H1 (cell line): ENCODE results near the gene IGFL2. TPM values are rescaled to one million over a fixed set of nuclear protein-coding genes. Genes with fewer than 3 reads are reported as not detected.

Source experiments
- CTCF ChIA-PET: fragments of 300-600 bp; sonication (Branson Sonifier 250); formaldehyde crosslinking; loops from one replicate; lab custom pipeline; 2021; ENCODE audit not compliant: partially characterized antibody; lab: Charles Lee
- POLR2A ChIA-PET: fragments of 300-600 bp; sonication (Branson Sonifier 250); formaldehyde crosslinking; loops from one replicate; lab custom pipeline; 2021; ENCODE audit warnings: inconsistent platforms; ENCODE audit not compliant: partially characterized antibody; lab: Charles Lee
- DNase-seq, 2 experiments: peaks; one replicate each; pipeline versions ENCODE4 v3.0.0 to v3.0.0-alpha.2; 2010 to 2022; ENCODE audit warnings: low spot score in 2 of 2, low read depth in 1 of 2, mixed read lengths in 1 of 2
- FAIRE-seq: peaks from 2 replicates; lab custom pipeline; 2011; peaks lifted over from hg19 to GRCh38; lab: Jason Lieb, UNC
- H2AFZ ChIP-seq: 2 replicates; pipeline ENCODE4 v1.8.1; 2012; ENCODE audit warnings: low read length, inconsistent platforms
- H2AK5ac ChIP-seq: 2 replicates; pipeline ENCODE4 v1.6.1; 2013; ENCODE audit warnings: low read depth, low read length
- H2BK120ac ChIP-seq: replicated peaks from 2 replicates; pipeline ENCODE3; 2013; ENCODE audit warnings: low read depth, low read length, inconsistent platforms
- H2BK12ac ChIP-seq: 2 replicates; pipeline ENCODE4 v1.6.1; 2013; ENCODE audit warnings: low read depth, low read length
- H2BK15ac ChIP-seq: 2 replicates; pipeline ENCODE4 v1.6.1; 2013; ENCODE audit warnings: low read length
- H2BK20ac ChIP-seq: 2 replicates; pipeline ENCODE4 v1.6.1; 2013; ENCODE audit warnings: low read length
- H2BK5ac ChIP-seq: 2 replicates; pipeline ENCODE4 v1.6.1; 2013; ENCODE audit warnings: low read depth, low read length
- H3K14ac ChIP-seq: 2 replicates; pipeline ENCODE4 v1.6.1; 2013; ENCODE audit warnings: inconsistent platforms; ENCODE audit not compliant: insufficient read length
- H3K18ac ChIP-seq: 2 replicates; pipeline ENCODE4 v1.6.1; 2013; ENCODE audit warnings: low read length; ENCODE audit errors: extremely low read depth
- H3K23ac ChIP-seq: 2 replicates; pipeline ENCODE4 v1.6.1; 2013; ENCODE audit warnings: inconsistent platforms; ENCODE audit not compliant: insufficient read length
- H3K23me2 ChIP-seq: 2 replicates; pipeline ENCODE4 v1.6.1; 2013; ENCODE audit warnings: low read depth, low read length
- H3K27ac ChIP-seq: 2 replicates; pipeline ENCODE4 v1.6.1; 2011; ENCODE audit warnings: low read depth, low read length, inconsistent platforms
- H3K27me3 ChIP-seq, 4 experiments: replicated peaks in 1 of 4; 1 replicate in 1 of 4; 2 replicates in 3 of 4; pipeline versions ENCODE4 v1.6.1 to v1.8.1; 2011 to 2013; ENCODE audit warnings: low read length in 3 of 4, mild to moderate bottlenecking in 3 of 4, inconsistent platforms in 2 of 4, mixed read lengths in 2 of 4, moderate library complexity in 1 of 4; ENCODE audit not compliant: control insufficient read depth in 3 of 4, insufficient read depth in 3 of 4; ENCODE audit errors: extremely low read depth in 1 of 4
- H3K36me3 ChIP-seq, 4 experiments: 2 replicates each; pipeline versions ENCODE4 v1.6.1 to v1.8.1; 2011 to 2013; ENCODE audit warnings: mild to moderate bottlenecking in 4 of 4, low read length in 3 of 4, moderate library complexity in 2 of 4, control low read depth in 1 of 4, inconsistent platforms in 1 of 4; ENCODE audit not compliant: insufficient read depth in 4 of 4, control insufficient read depth in 2 of 4
- H3K4ac ChIP-seq: replicated peaks from 2 replicates; pipeline ENCODE3; 2013; ENCODE audit warnings: low read length, low read depth, mixed read lengths, inconsistent platforms; ENCODE audit not compliant: insufficient read length
- H3K4me1 ChIP-seq, 4 experiments: replicated peaks in 1 of 4; 1 replicate in 1 of 4; 2 replicates in 3 of 4; pipeline versions ENCODE4 v1.6.1 to v1.8.1; 2011 to 2013; ENCODE audit warnings: low read length in 3 of 4, inconsistent platforms in 2 of 4, mixed read lengths in 1 of 4; ENCODE audit not compliant: insufficient read depth in 4 of 4, control insufficient read depth in 3 of 4
- H3K4me2 ChIP-seq, 2 experiments: 2 replicates each; pipeline versions ENCODE4 v1.6.1 to v1.8.1; 2011 to 2013; ENCODE audit warnings: low read depth in 2 of 2, low read length in 2 of 2, control low read depth in 1 of 2, inconsistent platforms in 1 of 2, mild to moderate bottlenecking in 1 of 2; ENCODE audit not compliant: insufficient read depth in 1 of 2
- H3K4me3 ChIP-seq, 4 experiments: fragments of 200-600, 300-600 bp in 1 of 4; sonication (generic), shearing (Covaris generic), sonication (Bioruptor Twin) in 1 of 4; 2 replicates each; pipeline versions ENCODE4 v1.5.1 to v1.8.1; 2011 to 2016; ENCODE audit warnings: low read length in 4 of 4, low read depth in 3 of 4, control low read depth in 2 of 4, inconsistent platforms in 2 of 4, mild to moderate bottlenecking in 2 of 4, mixed read lengths in 1 of 4, moderate library complexity in 1 of 4; ENCODE audit not compliant: insufficient read depth in 2 of 4; ENCODE audit errors: extremely low read depth in 1 of 4
- H3K56ac ChIP-seq: replicated peaks from 2 replicates; pipeline ENCODE3; 2013; ENCODE audit warnings: low read depth, mild to moderate bottlenecking, mixed read lengths, low read length, inconsistent platforms; ENCODE audit not compliant: insufficient read length
- H3K79me1 ChIP-seq: 2 replicates; pipeline ENCODE4 v1.6.1; 2013; ENCODE audit warnings: low read depth, low read length, control low read depth
- H3K79me2 ChIP-seq, 2 experiments: 2 replicates each; pipeline versions ENCODE4 v1.6.1 to v1.8.1; 2012 to 2013; ENCODE audit warnings: low read length in 2 of 2, mild to moderate bottlenecking in 2 of 2, inconsistent platforms in 1 of 2; ENCODE audit not compliant: insufficient read depth in 2 of 2, control insufficient read depth in 1 of 2
- H3K9ac ChIP-seq, 4 experiments: replicated peaks in 1 of 4; 1 replicate in 1 of 4; 2 replicates in 3 of 4; pipeline versions ENCODE4 v1.6.1 to v1.8.1; 2011 to 2013; ENCODE audit warnings: low read depth in 3 of 4, low read length in 3 of 4, control low read depth in 2 of 4, mild to moderate bottlenecking in 2 of 4, moderate library complexity in 2 of 4, inconsistent platforms in 1 of 4; ENCODE audit errors: extremely low read depth in 1 of 4
- H3K9me3 ChIP-seq, 2 experiments: 2 replicates each; pipeline versions ENCODE4 v1.6.1 to v1.8.1; 2012 to 2013; ENCODE audit warnings: mild to moderate bottlenecking in 2 of 2, moderate library complexity in 2 of 2, control low read depth in 1 of 2, inconsistent platforms in 1 of 2, low read depth in 1 of 2, low read length in 1 of 2, mixed read lengths in 1 of 2; ENCODE audit not compliant: insufficient read depth in 2 of 2
- H4K20me1 ChIP-seq, 2 experiments: replicated peaks in 1 of 2; 2 replicates each; pipeline versions ENCODE3 to v1.8.1; 2011 to 2013; ENCODE audit warnings: inconsistent platforms in 2 of 2, low read length in 2 of 2, mild to moderate bottlenecking in 1 of 2; ENCODE audit not compliant: insufficient read depth in 2 of 2, control insufficient read depth in 1 of 2
- H4K5ac ChIP-seq: 2 replicates; pipeline ENCODE4 v1.6.1; 2013; ENCODE audit warnings: low read length, low read depth, mixed read lengths, inconsistent platforms; ENCODE audit not compliant: insufficient read length
- H4K8ac ChIP-seq: 2 replicates; pipeline ENCODE4 v1.8.0; 2013; ENCODE audit warnings: mild to moderate bottlenecking, moderate library complexity, low read length, inconsistent platforms; ENCODE audit not compliant: insufficient read depth; ENCODE audit errors: extremely low read depth
- H4K91ac ChIP-seq: replicated peaks from 2 replicates; pipeline ENCODE3; 2013; ENCODE audit warnings: low read length, mixed read lengths, inconsistent platforms; ENCODE audit not compliant: insufficient read length
- KDM1A ChIP-seq: fragments of 200-600, 300-600 bp; sonication (generic); IDR thresholded peaks from 2 replicates; pipeline ENCODE4 v1.7.1; 2016; ENCODE audit warnings: mild to moderate bottlenecking, low read length, borderline replicate concordance
- SP1 ChIP-seq: IDR thresholded peaks from 2 replicates; pipeline ENCODE4 v1.6.1; 2011; ENCODE audit warnings: low read depth, low read length
- WGBS, 2 experiments: shearing (Covaris generic) in 1 of 2; methylation state at CpG; one replicate each; pipeline versions ENCODE4 v1.1.6 to v1.1.7; 2013 to 2015; ENCODE audit warnings: low lambda C conversion rate in 2 of 2, mixed read lengths in 2 of 2, inconsistent platforms in 1 of 2, low coverage in 1 of 2, missing lambda C conversion rate in 1 of 2; ENCODE audit not compliant: insufficient replicate concordance in 2 of 2, insufficient coverage in 1 of 2, insufficient read length in 1 of 2; ENCODE audit errors: extremely low coverage in 1 of 2, missing lambda C conversion rate in 1 of 2; 5-methylcytosine and 5-hydroxymethylcytosine counted together
- polyA plus RNA-seq, 7 experiments: library from polyadenylated mRNA; depleted of rRNA in 3 of 7; stranded (reverse) in 5 of 7; unstranded in 2 of 7; fragments of >200 nt in 5 of 7; fragments of 200-250 nt in 2 of 7; gene quantifications; 1 replicate in 5 of 7; 2 replicates in 1 of 7; 4 replicates in 1 of 7; pipeline versions ENCODE4 v1.2.1 to v1.2.3, GENCODE V29; 2011 to 2013; ENCODE audit warnings: missing spikeins in 2 of 7, mixed read lengths in 2 of 7
- total RNA-seq: library from RNA; stranded (reverse); fragmentation: NEBNext Ultra II Directional; extraction: Animal tissue kit (Norgen Biotek cat#: 25700); gene quantifications from 2 replicates; pipeline ENCODE4 v1.2.1, GENCODE V29; 2021

The IGFL2 gene
- total and polyA plus RNA-seq, 2 of the 8 experiments (the other 6 are each of a cell fraction or from before 2014, with no cell fraction given) = not detected

- Histone ChIP-seq H3K23ac (no peak overlapping the region), H3K27me3 (no peaks in the 10 kb centered on the region; a peak in 1 of 7 replicates), H2BK12ac (peak overlapping the region; percentile 98; the same call in 1 of the 2 replicates), H3K36me3 (no peaks in the 10 kb centered on the region), H4K20me1 (no peaks in the 10 kb centered on the region), H2AFZ (no peak overlapping the region), H3K79me2 (no peaks in the 10 kb centered on the region), H3K4ac (no peak overlapping the region), H3K4me3 (peak overlapping the region in 1 of 4 experiments; percentile 11; a peak in 1 of 8 replicates), H2BK5ac (peak overlapping the region; percentile 99), H3K27ac (peak overlapping the region; percentile 98), H3K4me1 (peaks cover 5 to 18% (median 8%) of the 10 kb centered on the region in 4 experiments), H3K9me3 (peaks cover 0 to 5% of the 10 kb centered on the region in 2 experiments; a peak in 1 of 4 replicates), H3K9ac (peak overlapping the region in 2 of 4 experiments; percentile 49 to 55; a peak in 5 of 7 replicates), H2BK20ac (peak overlapping the region; percentile 95; the same call in 1 of the 2 replicates), H4K5ac (no peak overlapping the region), H4K91ac (peak overlapping the region; percentile 98), H3K4me2 (peak overlapping the region; percentile 0 to 88; a peak in 2 of 4 replicates), H3K79me1 (no peaks in the 10 kb centered on the region), H3K23me2 (no peaks in the 10 kb centered on the region; the same call in none of the 2 replicates), H3K18ac (peak overlapping the region; percentile 92; the same call in 1 of the 2 replicates), H4K8ac (no peak overlapping the region), H2BK120ac (peak overlapping the region; percentile 99), H3K14ac (no peak overlapping the region), H3K56ac (peak overlapping the region; percentile 17), H2BK15ac (0 out of 2 replicates have a peak overlapping the region, but pooled peaks have one; percentile 65), H2AK5ac (peak overlapping the region; percentile 98)
- ChIA-PET CTCF (interaction anchor here (0.9 to 1.6 kb wide), 3 partner anchors 70 to 1415 kb away, joined by 3 to 4 read pairs (median 3); no protein-coding TSS in a partner anchor), POLR2A (interaction anchor here (0.6 to 2.8 kb wide), 26 partner anchors 8 to 230 kb away, joined by 3 to 18 read pairs (median 5); partner anchors contain the start of genes IGFL2 and IGFL3)
- FAIRE-seq = peak; percentile 91
- DNase-seq = no peak
- 68% methylated on average over 1 of the region's 1 CpG; no CpG with 5 or more reads in 1 of the 2 experiments for WGBS, 2 experiments
- TF ChIP-seq SP1 = 0 out of 2 replicates have a peak, but pooled peaks have one; percentile 24
- TF ChIP-seq KDM1A = no peak
Observed at GRCh38 chr19:46133777-46134241, 14.2 kb upstream of the IGFL2 start.
